Peyer's patch (tissue), 4 donors: ENCODE measurements around the gene POLL.

Experiments
- POLR2A ChIP-seq, 2 donors: fragments of 450-650 bp; IDR thresholded peaks; one replicate each; pipeline ENCODE4 v1.5.1; 2017; ENCODE audit warnings: antibody characterized with exemption in 2 of 2, mild to moderate bottlenecking in 2 of 2, moderate library complexity in 2 of 2
- TF ChIP-seq, protein P1 (sequence below), 6 experiments: fragments of 450-650 bp in 4 of 6; fragments of 200-600 bp in 2 of 6; sonication (generic) in 1 of 6; IDR thresholded peaks; one replicate each; pipeline ENCODE4 v1.5.1; 2017 to 2019; ENCODE audit warnings: antibody characterized with exemption in 6 of 6, mild to moderate bottlenecking in 3 of 6, moderate library complexity in 1 of 6

DNA sequence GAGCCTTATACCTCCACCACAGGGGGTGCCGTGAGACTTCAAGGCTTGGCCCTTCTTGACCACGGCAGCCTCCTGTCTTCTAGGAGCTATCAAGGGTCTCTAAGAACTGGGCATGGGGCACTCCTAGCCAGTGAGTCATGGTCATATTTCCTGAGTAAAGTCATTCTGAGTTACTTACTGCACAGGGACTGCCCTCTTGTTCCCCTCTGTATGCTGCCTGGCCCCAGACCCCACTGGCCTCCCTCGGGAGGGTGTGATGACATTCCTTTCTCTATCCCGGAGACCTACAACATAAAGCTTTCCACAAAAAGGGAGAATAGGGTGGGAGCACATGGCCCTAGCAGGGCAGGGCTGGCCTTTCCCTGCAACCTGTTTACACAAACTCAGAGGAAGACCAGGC lies 21.4 kb upstream of the POLL start:
- TF ChIP-seq, protein P1, sequence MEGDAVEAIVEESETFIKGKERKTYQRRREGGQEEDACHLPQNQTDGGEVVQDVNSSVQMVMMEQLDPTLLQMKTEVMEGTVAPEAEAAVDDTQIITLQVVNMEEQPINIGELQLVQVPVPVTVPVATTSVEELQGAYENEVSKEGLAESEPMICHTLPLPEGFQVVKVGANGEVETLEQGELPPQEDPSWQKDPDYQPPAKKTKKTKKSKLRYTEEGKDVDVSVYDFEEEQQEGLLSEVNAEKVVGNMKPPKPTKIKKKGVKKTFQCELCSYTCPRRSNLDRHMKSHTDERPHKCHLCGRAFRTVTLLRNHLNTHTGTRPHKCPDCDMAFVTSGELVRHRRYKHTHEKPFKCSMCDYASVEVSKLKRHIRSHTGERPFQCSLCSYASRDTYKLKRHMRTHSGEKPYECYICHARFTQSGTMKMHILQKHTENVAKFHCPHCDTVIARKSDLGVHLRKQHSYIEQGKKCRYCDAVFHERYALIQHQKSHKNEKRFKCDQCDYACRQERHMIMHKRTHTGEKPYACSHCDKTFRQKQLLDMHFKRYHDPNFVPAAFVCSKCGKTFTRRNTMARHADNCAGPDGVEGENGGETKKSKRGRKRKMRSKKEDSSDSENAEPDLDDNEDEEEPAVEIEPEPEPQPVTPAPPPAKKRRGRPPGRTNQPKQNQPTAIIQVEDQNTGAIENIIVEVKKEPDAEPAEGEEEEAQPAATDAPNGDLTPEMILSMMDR (IDR thresholded peaks at IDR 0.05) = no peak
- TF ChIP-seq POLR2A (IDR thresholded peaks at IDR 0.05) = no peak
